ENCODE results near the gene METTL16. TPM values are rescaled to one million over a fixed set of nuclear protein-coding genes. Genes with fewer than 3 reads are reported as not detected.

METTL16 gene
- total RNA-seq, 1 donor from 2014 or later = 39.3 TPM

- Mint-ChIP-seq H3K4me1 (ENCODE audit: unreplicated experiment) (no peaks in the 10 kb centered on the region), H3K36me3 (no peaks in the 10 kb centered on the region), H3K27me3 (no peaks in the 10 kb centered on the region), H3K4me3 (no peak overlapping the region), H3K27ac (no peak overlapping the region), H3K9me3 (no peaks in the 10 kb centered on the region)
- no peak for DNase-seq (ENCODE audit: extremely low spot score, unreplicated experiment)
- TF ChIP-seq, protein P1, sequence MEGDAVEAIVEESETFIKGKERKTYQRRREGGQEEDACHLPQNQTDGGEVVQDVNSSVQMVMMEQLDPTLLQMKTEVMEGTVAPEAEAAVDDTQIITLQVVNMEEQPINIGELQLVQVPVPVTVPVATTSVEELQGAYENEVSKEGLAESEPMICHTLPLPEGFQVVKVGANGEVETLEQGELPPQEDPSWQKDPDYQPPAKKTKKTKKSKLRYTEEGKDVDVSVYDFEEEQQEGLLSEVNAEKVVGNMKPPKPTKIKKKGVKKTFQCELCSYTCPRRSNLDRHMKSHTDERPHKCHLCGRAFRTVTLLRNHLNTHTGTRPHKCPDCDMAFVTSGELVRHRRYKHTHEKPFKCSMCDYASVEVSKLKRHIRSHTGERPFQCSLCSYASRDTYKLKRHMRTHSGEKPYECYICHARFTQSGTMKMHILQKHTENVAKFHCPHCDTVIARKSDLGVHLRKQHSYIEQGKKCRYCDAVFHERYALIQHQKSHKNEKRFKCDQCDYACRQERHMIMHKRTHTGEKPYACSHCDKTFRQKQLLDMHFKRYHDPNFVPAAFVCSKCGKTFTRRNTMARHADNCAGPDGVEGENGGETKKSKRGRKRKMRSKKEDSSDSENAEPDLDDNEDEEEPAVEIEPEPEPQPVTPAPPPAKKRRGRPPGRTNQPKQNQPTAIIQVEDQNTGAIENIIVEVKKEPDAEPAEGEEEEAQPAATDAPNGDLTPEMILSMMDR (conservative IDR thresholded peaks at IDR 0.05) = no peak
Measured at GRCh38 chr17:2369039-2369438, 142.6 kb downstream of the METTL16 start.

DNA sequence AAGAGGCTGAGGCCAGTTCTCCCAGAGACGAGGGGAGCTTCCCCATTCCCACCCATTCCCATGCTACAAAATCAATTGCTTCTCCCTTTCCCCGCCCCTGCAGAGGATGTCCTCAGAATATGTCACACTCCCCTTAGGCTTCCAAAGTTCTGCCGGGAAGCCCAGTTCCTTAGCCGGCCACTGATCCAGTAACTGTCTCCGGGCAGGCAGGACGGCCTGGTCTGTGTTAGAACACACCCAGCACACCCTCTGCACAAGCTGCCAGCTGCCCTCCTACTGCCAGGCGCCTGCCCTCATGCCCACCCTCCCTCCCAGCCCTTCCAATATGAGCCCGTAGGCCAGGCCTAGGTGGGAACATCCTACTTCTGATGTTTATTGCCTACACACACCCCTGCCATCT is 143.3 kb downstream of the METTL16 start:
- H3K27ac Mint-ChIP-seq = no peak overlapping the region
- no peak overlapping the region for H3K4me3 Mint-ChIP-seq
- H3K36me3 Mint-ChIP-seq = no peaks in the 10 kb centered on the region
- H3K9me3 Mint-ChIP-seq = no peaks in the 10 kb centered on the region
- TF ChIP-seq, protein P1 (conservative IDR thresholded peaks at IDR 0.05) = no peak
- H3K27me3 Mint-ChIP-seq = no peaks in the 10 kb centered on the region
- no peak for DNase-seq (ENCODE audit: extremely low spot score, unreplicated experiment)
- H3K4me1 Mint-ChIP-seq (ENCODE audit: unreplicated experiment) = no peaks in the 10 kb centered on the region

- Mint-ChIP-seq H3K27ac (no peak overlapping the region), H3K4me3 (no peak overlapping the region), H3K27me3 (no peaks in the 10 kb centered on the region), H3K9me3 (no peaks in the 10 kb centered on the region), H3K36me3 (peaks cover 4% of the 10 kb centered on the region), H3K4me1 (ENCODE audit: unreplicated experiment) (no peaks in the 10 kb centered on the region)
- no peak for DNase-seq (ENCODE audit: extremely low spot score, unreplicated experiment)
- TF ChIP-seq, protein P1 (conservative IDR thresholded peaks at IDR 0.05) = peak; percentile 62
Measured at GRCh38 chr17:2366747-2367494, 144.8 kb downstream of the METTL16 start.

Other genes with a start within 250 kb of the METTL16 start
- gene SMG6, start 208.1 kb downstream of the METTL16 start, total RNA-seq (ENCODE audit: low replicate concordance) = 30.3 and 39.0 TPM in 2 replicates
- gene SRR, start 207.9 kb downstream of the METTL16 start, total RNA-seq (ENCODE audit: low replicate concordance) = 10.8 and 14.4 TPM in 2 replicates
- gene TSR1, start 175.4 kb downstream of the METTL16 start, total RNA-seq (ENCODE audit: low replicate concordance) = 37.8 and 40.3 TPM in 2 replicates
- gene SGSM2, start 174.4 kb downstream of the METTL16 start, total RNA-seq (ENCODE audit: low replicate concordance) = 64.1 and 74.3 TPM in 2 replicates
- gene MNT, start 110.8 kb downstream of the METTL16 start, total RNA-seq (ENCODE audit: low replicate concordance) = 26.9 and 32.9 TPM in 2 replicates
- gene PAFAH1B1, start 81.8 kb upstream of the METTL16 start, total RNA-seq (ENCODE audit: low replicate concordance) = 120 and 126 TPM in 2 replicates
- 77.0 and 108 TPM in 2 replicates for gene CLUH, start 199.9 kb upstream of the METTL16 start, total RNA-seq (ENCODE audit: low replicate concordance)
- 1.3 and 1.5 TPM in 2 replicates for gene CCDC92B, start 237.8 kb upstream of the METTL16 start, total RNA-seq (ENCODE audit: low replicate concordance)